ENCODE results near the gene RAB42. TPM values are rescaled to one million over a fixed set of nuclear protein-coding genes. Genes with fewer than 3 reads are reported as not detected.
A peak's percentile ranks its signal among the peaks of the same experiment; 100 is the strongest.
"Not testable (repeated sequence)": the region's sequence is repeated elsewhere in the genome, so short reads cannot be mapped to it uniquely, and the experiment has no call there.

Gene RAB42, protein sequence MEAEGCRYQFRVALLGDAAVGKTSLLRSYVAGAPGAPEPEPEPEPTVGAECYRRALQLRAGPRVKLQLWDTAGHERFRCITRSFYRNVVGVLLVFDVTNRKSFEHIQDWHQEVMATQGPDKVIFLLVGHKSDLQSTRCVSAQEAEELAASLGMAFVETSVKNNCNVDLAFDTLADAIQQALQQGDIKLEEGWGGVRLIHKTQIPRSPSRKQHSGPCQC
- total RNA-seq: not detected

DNA sequence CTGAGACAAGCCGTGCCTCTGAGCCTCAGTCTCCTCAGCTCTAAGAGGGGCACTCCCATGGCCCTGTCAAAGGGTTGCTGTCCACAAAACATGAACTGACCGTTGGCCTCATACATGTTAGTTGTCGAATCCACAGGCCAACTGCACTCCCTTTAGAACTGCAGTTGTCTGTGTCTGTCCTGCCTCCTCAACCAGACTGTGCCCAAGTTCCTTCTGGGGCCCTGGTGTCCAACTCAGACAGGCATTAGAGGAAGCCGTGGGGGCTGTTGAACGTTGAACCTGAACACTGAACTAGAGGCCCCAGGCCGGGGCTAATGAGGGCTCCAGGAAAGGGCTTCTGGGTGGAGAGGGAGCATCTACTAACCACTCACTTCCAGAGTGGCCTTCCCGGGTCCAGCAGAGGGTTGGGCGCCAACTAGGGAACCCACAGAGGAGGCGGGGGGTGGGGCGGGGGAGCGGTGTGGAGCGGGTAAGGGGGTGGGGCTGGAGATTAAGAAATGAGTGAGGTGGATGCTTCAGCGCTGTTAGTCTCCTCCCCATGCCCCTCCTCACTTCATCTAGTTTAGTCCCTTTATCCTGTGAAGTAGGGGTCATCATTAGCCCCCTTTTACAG lies at the start of gene RAB42:
RAB42 (plus strand) TSS at position 558 of the 613 bp plus-strand sequence. CDS start 247 bp downstream, outside the sequence.
- Mint-ChIP-seq H3K36me3 (ENCODE audit: low read depth) (peaks cover 8% of the 10 kb centered on the region), H3K4me3 (peak within 1 kb of the TSS; percentile 66), H3K27ac (no peak within 1 kb of the TSS), H3K9me3 (no peaks in the 10 kb centered on the region), H3K4me1 (ENCODE audit: low read depth) (peaks cover 9% of the 10 kb centered on the region), H3K27me3 (ENCODE audit: low read depth) (peaks cover 14% of the 10 kb centered on the region)
- no peak for DNase-seq
- intact Hi-C loops (cut with micrococcal nuclease): no loop called here
- CTCF ChIA-PET: no interaction called here

DNA sequence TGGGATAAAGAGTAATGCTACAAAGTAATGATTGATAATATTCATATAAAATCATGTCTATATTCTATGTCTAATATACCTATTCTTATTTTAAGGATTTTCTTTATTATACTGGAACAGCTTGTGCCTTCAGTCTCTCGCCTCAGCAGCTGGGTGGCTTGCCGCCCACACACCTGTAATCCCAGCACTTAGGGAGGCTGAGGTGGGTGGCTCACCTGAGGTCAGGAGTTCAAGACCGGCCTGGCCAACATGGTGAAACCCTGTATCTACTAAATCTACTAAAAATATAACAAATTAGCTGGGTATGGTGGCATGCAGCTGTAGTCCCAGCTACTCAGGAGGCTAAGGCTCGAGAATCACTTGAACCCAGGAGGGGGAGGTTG lies 46.8 kb upstream of the RAB42 start:
- Mint-ChIP-seq H3K4me3 (no peak overlapping the region), H3K36me3 (ENCODE audit: low read depth) (no peaks in the 10 kb centered on the region), H3K9me3 (no peaks in the 10 kb centered on the region), H3K27ac (no peak overlapping the region), H3K27me3 (ENCODE audit: low read depth) (no peaks in the 10 kb centered on the region), H3K4me1 (ENCODE audit: low read depth) (no peaks in the 10 kb centered on the region)
- intact Hi-C loops (cut with micrococcal nuclease): no loop called here
- DNase-seq: no peak
- CTCF ChIA-PET: interaction anchor here (1.0 kb wide), 1 partner anchor 20 kb away, joined by 3 read pairs; no protein-coding TSS in a partner anchor

DNA sequence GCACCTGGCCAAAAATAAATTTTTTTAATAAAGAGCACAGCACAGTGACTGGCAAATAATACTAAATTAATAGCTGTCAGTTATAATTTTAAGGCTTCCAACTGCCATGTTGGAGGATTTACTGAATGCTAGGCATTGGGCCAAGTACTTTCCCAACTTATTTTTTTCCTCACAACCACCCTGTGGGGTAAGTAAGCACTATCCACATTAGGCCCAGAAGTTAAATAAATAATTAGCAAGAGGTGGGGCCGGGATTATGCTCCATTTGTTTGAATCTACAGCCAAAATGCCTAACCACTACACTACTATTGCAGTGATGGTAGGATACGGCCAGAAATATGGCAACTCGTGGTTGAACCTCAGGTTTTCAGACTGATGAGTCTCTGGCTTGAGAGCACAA lies 43.7 kb upstream of the RAB42 start:
- Mint-ChIP-seq H3K4me1 (ENCODE audit: low read depth) (peaks cover 5% of the 10 kb centered on the region), H3K27ac (no peak overlapping the region), H3K4me3 (no peak overlapping the region), H3K36me3 (ENCODE audit: low read depth) (no peaks in the 10 kb centered on the region), H3K9me3 (no peaks in the 10 kb centered on the region), H3K27me3 (ENCODE audit: low read depth) (no peaks in the 10 kb centered on the region)
- CTCF ChIA-PET: no interaction called here
- intact Hi-C loops (cut with micrococcal nuclease): no loop called here
- DNase-seq: no peak

DNA sequence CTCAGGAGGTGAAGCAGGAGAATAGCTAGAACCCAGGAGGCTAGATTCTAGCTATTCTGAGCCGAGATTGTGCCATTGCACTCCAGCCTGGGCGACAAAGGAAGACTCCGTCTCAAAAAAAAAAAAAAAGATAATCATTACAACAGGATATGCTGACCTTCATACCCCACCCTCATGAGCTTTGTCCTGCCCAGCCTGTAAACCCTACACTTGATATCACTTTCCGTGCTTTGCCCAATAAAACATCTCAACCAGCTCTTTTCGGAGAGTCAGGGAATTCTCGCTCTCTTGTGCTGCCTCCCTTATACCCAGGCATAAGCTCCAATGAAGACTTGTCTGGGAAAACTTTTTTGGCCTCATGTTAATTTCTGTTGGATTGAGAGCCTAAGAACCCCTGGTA lies 40.7 kb upstream of the RAB42 start:
- Mint-ChIP-seq H3K36me3 (ENCODE audit: low read depth) (peaks cover 12% of the 10 kb centered on the region), H3K4me3 (no peak overlapping the region), H3K4me1 (ENCODE audit: low read depth) (peaks cover 19% of the 10 kb centered on the region), H3K27me3 (ENCODE audit: low read depth) (no peaks in the 10 kb centered on the region), H3K27ac (peak overlapping the region; percentile 97), H3K9me3 (no peaks in the 10 kb centered on the region)
- intact Hi-C loops (cut with micrococcal nuclease): no loop called here
- CTCF ChIA-PET: interaction anchor here (0.7 kb wide), 1 partner anchor 30 kb away, joined by 4 read pairs; no protein-coding TSS in a partner anchor
- DNase-seq: no peak

DNA sequence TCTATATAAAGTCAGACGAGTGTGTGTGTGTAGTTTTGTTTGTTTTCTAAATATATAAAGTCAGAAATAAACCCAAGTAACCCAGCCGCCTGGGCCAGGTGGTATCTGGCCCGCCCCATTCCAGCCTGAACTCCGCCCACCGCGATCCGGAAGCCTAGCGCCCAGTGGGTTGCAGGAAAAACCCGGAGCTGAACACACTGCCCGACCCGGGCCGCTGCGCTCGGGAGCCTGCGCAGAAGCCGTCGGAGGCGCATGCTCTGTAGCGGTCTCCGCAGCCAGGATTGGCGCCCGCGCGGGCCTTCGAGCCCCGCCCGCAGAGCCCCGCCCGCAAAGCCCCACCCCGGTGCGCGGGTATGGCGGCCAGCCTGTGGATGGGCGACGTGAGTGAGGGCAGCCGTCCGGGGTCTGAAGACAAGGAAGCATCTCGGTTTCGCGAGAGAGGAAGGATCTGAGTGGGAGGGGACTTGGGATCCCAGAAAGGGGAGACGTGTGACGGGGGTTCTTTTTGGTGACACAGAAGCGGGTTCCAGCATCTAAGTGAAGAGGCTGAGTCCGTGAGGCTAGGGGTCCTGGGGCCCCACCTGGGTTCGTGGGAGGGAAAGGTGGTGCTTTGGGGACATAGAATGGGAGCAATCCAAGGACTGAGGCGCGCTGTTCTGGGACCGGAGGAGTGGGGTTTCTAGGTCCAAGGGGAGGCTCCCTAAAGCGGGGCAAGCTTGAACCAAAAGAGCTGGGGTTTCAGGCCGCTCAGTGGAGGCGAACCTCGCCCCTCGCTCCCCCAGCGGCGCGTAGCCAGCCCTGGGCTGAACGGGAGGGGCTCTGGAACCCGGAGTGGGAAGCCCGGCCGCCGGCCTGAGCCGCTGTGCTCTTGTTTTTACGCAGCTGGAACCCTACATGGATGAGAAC lies 39.1 kb upstream of the RAB42 start, which contains the start of gene TRNAU1AP:
TRNAU1AP (plus strand) TSS at position 328 of the 906 bp plus-strand sequence; CDS start at position 354, 26 bp downstream.
- H3K4me1 Mint-ChIP-seq (ENCODE audit: low read depth): peaks cover 19% of the 10 kb centered on the region
- H3K27me3 Mint-ChIP-seq (ENCODE audit: low read depth): no peaks in the 10 kb centered on the region
- peaks cover 17% of the 10 kb centered on the region for H3K36me3 Mint-ChIP-seq (ENCODE audit: low read depth)
- intact Hi-C loops (cut with micrococcal nuclease): loop anchor here (1.0 kb wide), 9 partner anchors 28 to 465 kb away; partner anchors contain the start of genes EYA3, RNU11, SESN2 and TAF12
- CTCF ChIA-PET: interaction anchor here (0.6 to 1.7 kb wide), 4 partner anchors 28 to 295 kb away, joined by 3 to 8 read pairs (median 4); no protein-coding TSS in a partner anchor
- peak within 1 kb of the TSS; percentile 94 for H3K4me3 Mint-ChIP-seq
- DNase-seq: peak; percentile 99
- H3K9me3 Mint-ChIP-seq: no peaks in the 10 kb centered on the region
- H3K27ac Mint-ChIP-seq: peak within 1 kb of the TSS; percentile 97

DNA sequence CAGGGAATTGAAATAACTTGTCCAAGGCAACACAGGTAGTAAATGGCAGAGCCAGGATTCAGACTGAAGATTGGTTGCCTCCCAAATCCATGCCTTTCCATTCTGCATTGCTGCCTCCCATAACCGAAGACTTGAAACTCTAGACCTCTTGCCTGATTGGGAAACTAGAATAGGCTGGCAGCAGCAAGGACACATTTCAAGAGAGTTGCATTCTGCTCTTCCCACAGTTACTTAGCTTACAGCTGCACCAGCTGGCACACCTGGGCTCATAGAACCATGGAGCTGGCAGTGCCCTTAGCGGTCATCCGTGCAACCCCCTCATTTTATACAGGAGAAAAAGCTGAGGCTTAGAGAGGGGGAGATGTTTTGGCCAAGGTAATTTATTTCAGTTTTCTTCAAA lies 31.2 kb upstream of the RAB42 start:
- CTCF ChIA-PET: interaction anchor here (0.7 kb wide), 1 partner anchor 221 kb away, joined by 3 read pairs; no protein-coding TSS in a partner anchor
- H3K4me1 Mint-ChIP-seq (ENCODE audit: low read depth): no peaks in the 10 kb centered on the region
- H3K36me3 Mint-ChIP-seq (ENCODE audit: low read depth): peaks cover 27% of the 10 kb centered on the region
- H3K27me3 Mint-ChIP-seq (ENCODE audit: low read depth): no peaks in the 10 kb centered on the region
- DNase-seq: no peak
- no peak overlapping the region for H3K4me3 Mint-ChIP-seq
- intact Hi-C loops (cut with micrococcal nuclease): no loop called here
- H3K27ac Mint-ChIP-seq: no peak overlapping the region
- no peaks in the 10 kb centered on the region for H3K9me3 Mint-ChIP-seq

DNA sequence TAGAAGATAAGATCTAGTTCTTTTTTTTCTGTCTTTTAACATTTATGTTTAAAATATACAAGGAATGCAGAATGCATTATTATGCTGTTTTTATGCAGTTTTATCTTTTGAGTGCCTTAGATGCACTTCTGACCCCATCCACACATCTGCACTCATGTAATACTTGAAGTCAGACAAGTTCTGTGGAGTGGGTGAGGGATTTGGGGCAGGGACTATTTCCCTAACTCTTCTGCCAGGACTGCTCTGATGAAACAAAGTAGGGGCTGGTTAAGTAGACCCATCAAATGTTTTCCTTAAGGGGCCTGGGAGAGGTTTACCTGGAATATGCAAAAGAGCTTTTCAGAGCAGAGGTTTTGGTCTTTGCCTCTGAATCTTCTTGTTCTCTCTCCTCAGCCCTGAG lies 27.8 kb upstream of the RAB42 start:
- intact Hi-C loops (cut with micrococcal nuclease): no loop called here
- no peak overlapping the region for H3K4me3 Mint-ChIP-seq
- CTCF ChIA-PET: no interaction called here
- no peaks in the 10 kb centered on the region for H3K4me1 Mint-ChIP-seq (ENCODE audit: low read depth)
- no peak for DNase-seq
- H3K27me3 Mint-ChIP-seq (ENCODE audit: low read depth): no peaks in the 10 kb centered on the region
- no peak overlapping the region for H3K27ac Mint-ChIP-seq
- no peaks in the 10 kb centered on the region for H3K9me3 Mint-ChIP-seq
- peaks cover 34% of the 10 kb centered on the region for H3K36me3 Mint-ChIP-seq (ENCODE audit: low read depth)

DNA sequence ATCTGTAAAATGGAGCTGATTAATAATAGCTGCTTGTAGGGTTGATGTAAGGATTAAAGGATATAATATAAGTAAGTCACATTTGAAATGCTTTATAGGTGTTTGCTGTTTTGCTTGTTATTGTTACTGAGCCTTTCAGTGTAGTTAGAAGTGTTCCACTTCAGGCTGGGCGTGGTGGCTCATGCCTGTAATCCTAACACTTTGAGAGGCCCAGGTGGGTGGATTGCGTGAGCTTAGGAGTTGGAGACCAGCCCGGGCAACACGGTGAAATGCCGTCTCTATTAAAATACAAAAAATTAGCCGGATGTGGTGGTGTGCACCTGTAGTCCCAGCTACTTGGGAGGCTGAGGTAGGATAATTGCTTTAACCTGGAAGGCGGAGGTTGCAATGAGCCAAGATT lies 27.0 kb upstream of the RAB42 start:
- Mint-ChIP-seq H3K4me3 (no peak overlapping the region), H3K27ac (no peak overlapping the region), H3K27me3 (ENCODE audit: low read depth) (no peaks in the 10 kb centered on the region), H3K36me3 (ENCODE audit: low read depth) (peaks cover 30% of the 10 kb centered on the region), H3K4me1 (ENCODE audit: low read depth) (no peaks in the 10 kb centered on the region), H3K9me3 (no peaks in the 10 kb centered on the region)
- DNase-seq: no peak
- CTCF ChIA-PET: no interaction called here
- intact Hi-C loops (cut with micrococcal nuclease): no loop called here

DNA sequence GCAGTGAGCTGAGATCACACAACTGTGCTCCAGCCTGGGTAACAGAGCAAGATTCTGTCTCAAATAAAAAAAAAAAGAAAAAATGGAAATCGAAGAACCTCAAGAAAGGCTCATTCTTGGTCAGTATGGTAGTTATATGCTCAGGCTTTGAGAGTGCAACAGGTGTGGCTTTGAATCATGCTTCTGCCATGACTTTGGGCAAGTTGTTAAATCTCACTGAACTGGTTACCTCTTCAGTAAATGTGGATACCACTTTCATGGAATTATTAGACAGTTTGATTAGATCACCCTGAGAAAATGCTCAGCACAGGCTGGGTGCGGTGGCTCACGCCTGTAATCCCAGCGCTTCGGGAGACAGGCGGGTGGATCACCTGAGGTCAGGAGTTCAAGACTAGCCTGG lies 26.3 kb upstream of the RAB42 start:
- Mint-ChIP-seq H3K27ac (no peak overlapping the region), H3K27me3 (ENCODE audit: low read depth) (no peaks in the 10 kb centered on the region), H3K4me1 (ENCODE audit: low read depth) (no peaks in the 10 kb centered on the region), H3K36me3 (ENCODE audit: low read depth) (peaks cover 27% of the 10 kb centered on the region), H3K4me3 (no peak overlapping the region), H3K9me3 (no peaks in the 10 kb centered on the region)
- no peak for DNase-seq
- CTCF ChIA-PET: no interaction called here
- intact Hi-C loops (cut with micrococcal nuclease): no loop called here

DNA sequence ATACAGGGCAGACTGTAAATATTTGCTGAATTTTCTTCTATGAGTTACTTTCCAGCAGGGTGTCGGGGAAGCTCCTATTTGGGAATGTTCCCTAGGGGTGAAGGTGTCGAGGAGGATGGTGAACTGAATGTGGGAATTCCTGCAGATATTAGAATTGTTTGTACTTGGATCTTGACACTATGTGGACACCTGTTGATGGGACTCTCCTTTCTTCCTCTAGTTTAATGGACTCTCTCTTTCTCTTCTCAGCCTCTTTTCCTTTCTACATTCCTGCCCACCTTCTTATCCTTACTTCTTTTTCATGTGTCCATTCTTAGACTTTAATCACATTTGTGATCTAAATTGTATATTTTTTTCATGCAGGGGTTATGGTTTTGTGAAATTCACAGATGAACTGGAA lies 25.1 kb upstream of the RAB42 start:
- Mint-ChIP-seq H3K36me3 (ENCODE audit: low read depth) (peaks cover 30% of the 10 kb centered on the region), H3K27ac (no peak overlapping the region), H3K27me3 (ENCODE audit: low read depth) (no peaks in the 10 kb centered on the region), H3K9me3 (no peaks in the 10 kb centered on the region), H3K4me3 (no peak overlapping the region), H3K4me1 (ENCODE audit: low read depth) (no peaks in the 10 kb centered on the region)
- no peak for DNase-seq
- intact Hi-C loops (cut with micrococcal nuclease): no loop called here
- CTCF ChIA-PET: interaction anchor here (0.6 kb wide), 1 partner anchor 9 kb away, joined by 3 read pairs; no protein-coding TSS in a partner anchor

DNA sequence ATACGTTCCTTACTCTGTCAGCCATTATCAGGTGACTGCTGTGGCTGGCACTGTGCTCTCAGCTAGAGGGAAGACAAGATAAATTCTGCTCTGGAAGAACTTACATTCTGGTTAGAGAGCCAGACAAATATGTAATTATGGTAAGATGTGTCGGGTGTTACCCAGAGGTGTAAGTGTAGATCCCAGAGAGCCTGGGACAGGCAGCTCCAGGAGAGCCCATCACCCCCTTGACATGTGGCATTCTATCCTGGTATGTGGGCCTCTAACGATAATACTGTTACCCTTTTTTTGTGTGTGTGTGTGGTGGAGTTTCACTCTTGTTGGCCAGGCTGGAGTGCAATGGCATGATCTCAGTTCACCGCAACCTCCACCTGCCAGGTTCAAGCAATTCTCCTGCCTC lies 20.2 kb upstream of the RAB42 start:
- Mint-ChIP-seq H3K4me1 (ENCODE audit: low read depth) (no peaks in the 10 kb centered on the region), H3K4me3 (no peak overlapping the region), H3K27me3 (ENCODE audit: low read depth) (no peaks in the 10 kb centered on the region), H3K36me3 (ENCODE audit: low read depth) (peaks cover 24% of the 10 kb centered on the region), H3K27ac (peak overlapping the region; percentile 11), H3K9me3 (no peaks in the 10 kb centered on the region)
- CTCF ChIA-PET: no interaction called here
- DNase-seq: no peak
- intact Hi-C loops (cut with micrococcal nuclease): no loop called here

DNA sequence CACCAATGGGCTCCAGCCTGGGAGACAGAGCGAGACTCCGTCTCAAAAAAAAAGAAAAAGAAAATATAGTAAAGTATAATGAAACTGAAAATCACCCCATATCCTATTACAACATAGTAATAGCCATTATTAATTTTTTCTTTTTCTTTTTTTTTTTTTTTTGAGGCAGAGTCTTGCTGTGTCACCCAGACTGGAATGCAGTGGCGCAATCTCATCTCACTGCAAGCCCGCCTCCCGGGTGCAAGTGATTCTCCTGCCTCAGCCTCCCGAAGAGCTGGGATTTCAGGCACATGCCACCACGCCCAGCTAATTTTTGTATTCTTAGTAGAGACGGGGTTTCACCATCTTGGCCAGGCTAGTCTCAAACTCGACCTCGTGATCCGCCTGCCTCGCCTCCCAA lies 19.2 kb upstream of the RAB42 start:
- H3K36me3 Mint-ChIP-seq (ENCODE audit: low read depth): peaks cover 27% of the 10 kb centered on the region
- DNase-seq; H3K27me3 Mint-ChIP-seq (ENCODE audit: low read depth); H3K9me3 Mint-ChIP-seq; H3K4me3 Mint-ChIP-seq; intact Hi-C loops (cut with micrococcal nuclease); H3K27ac Mint-ChIP-seq; H3K4me1 Mint-ChIP-seq (ENCODE audit: low read depth): not testable (repeated sequence)
- CTCF ChIA-PET: interaction anchor here (0.6 kb wide), 1 partner anchor 129 kb away, joined by 3 read pairs; no protein-coding TSS in a partner anchor
